DND-41 (cell line): ENCODE measurements around the gene PIGBOS1.

Experiments used
- EZH2 ChIP-seq: IDR thresholded peaks from 3 replicates; pipeline ENCODE4 v1.6.1; 2012; ENCODE audit warnings: borderline replicate concordance, low read depth, mild to moderate bottlenecking, moderate library complexity, low read length, inconsistent platforms; ENCODE audit not compliant: severe bottlenecking
- TF ChIP-seq, protein P1 (sequence below): IDR thresholded peaks from 2 replicates; pipeline ENCODE4 v1.5.1; 2012; ENCODE audit warnings: borderline replicate concordance, low read length, moderate library complexity, mild to moderate bottlenecking; ENCODE audit not compliant: poor library complexity, severe bottlenecking; ENCODE audit errors: extremely low read depth

DNA sequence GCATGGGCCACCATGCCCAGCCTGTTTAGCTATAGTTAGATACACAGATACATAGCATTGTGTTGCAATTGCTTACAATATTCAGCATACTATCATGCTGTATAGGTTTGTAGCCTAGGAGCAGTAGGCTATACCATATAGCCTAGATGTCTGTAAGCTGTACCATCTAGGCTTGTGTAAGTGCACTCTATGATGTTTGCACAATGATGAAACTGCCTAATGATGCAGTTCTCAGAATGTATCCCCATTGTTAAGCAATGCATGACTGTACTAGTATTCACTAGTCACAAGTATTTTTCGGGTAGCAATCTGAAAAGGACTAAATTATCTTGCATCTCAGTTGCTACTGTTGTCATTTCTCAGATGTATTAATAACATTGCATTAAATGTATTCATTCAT lies 16.1 kb upstream of the PIGBOS1 start:
- TF ChIP-seq, protein P1, sequence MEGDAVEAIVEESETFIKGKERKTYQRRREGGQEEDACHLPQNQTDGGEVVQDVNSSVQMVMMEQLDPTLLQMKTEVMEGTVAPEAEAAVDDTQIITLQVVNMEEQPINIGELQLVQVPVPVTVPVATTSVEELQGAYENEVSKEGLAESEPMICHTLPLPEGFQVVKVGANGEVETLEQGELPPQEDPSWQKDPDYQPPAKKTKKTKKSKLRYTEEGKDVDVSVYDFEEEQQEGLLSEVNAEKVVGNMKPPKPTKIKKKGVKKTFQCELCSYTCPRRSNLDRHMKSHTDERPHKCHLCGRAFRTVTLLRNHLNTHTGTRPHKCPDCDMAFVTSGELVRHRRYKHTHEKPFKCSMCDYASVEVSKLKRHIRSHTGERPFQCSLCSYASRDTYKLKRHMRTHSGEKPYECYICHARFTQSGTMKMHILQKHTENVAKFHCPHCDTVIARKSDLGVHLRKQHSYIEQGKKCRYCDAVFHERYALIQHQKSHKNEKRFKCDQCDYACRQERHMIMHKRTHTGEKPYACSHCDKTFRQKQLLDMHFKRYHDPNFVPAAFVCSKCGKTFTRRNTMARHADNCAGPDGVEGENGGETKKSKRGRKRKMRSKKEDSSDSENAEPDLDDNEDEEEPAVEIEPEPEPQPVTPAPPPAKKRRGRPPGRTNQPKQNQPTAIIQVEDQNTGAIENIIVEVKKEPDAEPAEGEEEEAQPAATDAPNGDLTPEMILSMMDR: no peak
- no peak for TF ChIP-seq EZH2
